ENCODE results near the gene PXK.

PXK gene

DNA sequence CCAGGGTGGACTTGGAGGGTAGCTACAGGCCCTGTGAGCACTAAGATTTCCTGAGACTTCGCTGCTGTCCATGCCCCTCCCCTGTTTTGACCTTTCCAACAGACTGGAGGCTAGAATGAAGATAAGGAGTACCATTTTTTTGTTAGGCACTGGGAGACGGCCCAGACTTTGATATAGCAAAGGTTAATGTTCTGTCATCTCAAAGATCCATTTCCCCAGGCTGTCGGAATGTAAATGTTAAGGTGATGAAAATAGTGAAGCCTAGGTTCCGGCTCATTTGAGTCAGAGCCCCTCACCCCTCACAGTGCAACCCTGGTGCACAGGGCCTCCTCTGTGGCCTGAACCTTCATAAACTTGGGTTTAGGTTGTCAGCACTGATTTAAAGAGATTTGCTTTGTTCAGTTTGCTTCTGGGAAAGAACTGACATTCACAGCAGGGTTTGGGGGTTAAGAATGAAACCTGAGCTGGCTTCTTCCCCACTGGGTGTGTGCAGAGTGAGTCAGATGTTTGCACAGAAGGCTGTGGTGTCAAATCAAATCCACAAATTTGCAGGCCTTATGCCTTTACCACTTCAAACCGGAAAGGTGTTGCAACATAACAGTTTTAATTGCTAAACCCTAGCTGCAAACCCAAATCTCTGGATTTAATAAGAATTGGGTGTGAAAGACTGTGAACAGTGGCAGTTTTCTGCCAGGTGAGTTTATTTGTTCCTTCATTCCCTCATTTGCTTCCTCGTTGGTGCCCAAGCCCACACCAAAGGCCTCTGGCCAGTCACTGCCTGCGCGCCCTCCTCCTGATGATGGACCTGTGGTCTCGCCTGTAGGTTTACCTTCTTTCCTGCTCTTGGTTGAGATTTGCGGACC, 138.6 kb downstream of the PXK start:
- no peak overlapping the region for H2AFZ ChIP-seq (ENCODE audit: low read depth, low read length)
- no peak overlapping the region for H2AK5ac ChIP-seq (ENCODE audit: low read length, severe bottlenecking)
- H3K23ac ChIP-seq (ENCODE audit: low read length in 2 of 2), result no peak overlapping the region
- no peak overlapping the region for H3K14ac ChIP-seq (ENCODE audit: low read length in 2 of 2)
- H3K79me1 ChIP-seq (replicated peaks; ENCODE audit: low read length, poor library complexity, severe bottlenecking), result no peaks in the 10 kb centered on the region
- no peaks in the 10 kb centered on the region for H3K36me3 ChIP-seq (ENCODE audit: control insufficient read depth in 1 of 2, insufficient read depth in 2 of 2, low read depth in 1 of 2, low read length in 2 of 2)
- peaks cover 17% of the 10 kb centered on the region for H3K4me1 ChIP-seq (ENCODE audit: control insufficient read depth, insufficient read depth, low read depth, low read length)
- H3K18ac ChIP-seq (ENCODE audit: low read depth in 1 of 2, low read length in 2 of 2), result no peak overlapping the region
- DNase-seq, result peak; percentile 75
- no peak overlapping the region for H3K4ac ChIP-seq (ENCODE audit: low read depth in 1 of 2, low read length in 2 of 2)
- H2BK5ac ChIP-seq (ENCODE audit: low read depth, low read length, poor library complexity, severe bottlenecking), result no peak overlapping the region
- peaks cover 0 to 10% of the 10 kb centered on the region in 2 experiments for H3K27me3 ChIP-seq (ENCODE audit: control insufficient read depth in 1 of 2, insufficient read depth in 1 of 2, low read length in 2 of 2)
- H3K4me2 ChIP-seq (ENCODE audit: low read length, poor library complexity, severe bottlenecking), result peak overlapping the region; percentile 19
- H3K4me3 ChIP-seq (ENCODE audit: insufficient read depth in 1 of 2, low read depth in 1 of 2, low read length in 2 of 2), result no peak overlapping the region
- H2BK12ac ChIP-seq (ENCODE audit: low read length in 2 of 2), result no peak overlapping the region
- peak overlapping the region; percentile 46 for H3K27ac ChIP-seq (ENCODE audit: low read length, poor library complexity, severe bottlenecking)
- 66% methylated on average over 9 of the region's 10 CpGs for WGBS
- H3K9me3 ChIP-seq (ENCODE audit: control insufficient read depth, low read length), result no peaks in the 10 kb centered on the region
- H3K9ac ChIP-seq (ENCODE audit: low read length), result no peak overlapping the region
- no peak overlapping the region for H4K8ac ChIP-seq (ENCODE audit: low read length)
- H2BK120ac ChIP-seq (ENCODE audit: low read depth, low read length), result no peak overlapping the region
- no peak overlapping the region for H2BK15ac ChIP-seq (ENCODE audit: low read depth, poor library complexity, severe bottlenecking)
- no peak overlapping the region for H4K91ac ChIP-seq (ENCODE audit: low read length)

DNA sequence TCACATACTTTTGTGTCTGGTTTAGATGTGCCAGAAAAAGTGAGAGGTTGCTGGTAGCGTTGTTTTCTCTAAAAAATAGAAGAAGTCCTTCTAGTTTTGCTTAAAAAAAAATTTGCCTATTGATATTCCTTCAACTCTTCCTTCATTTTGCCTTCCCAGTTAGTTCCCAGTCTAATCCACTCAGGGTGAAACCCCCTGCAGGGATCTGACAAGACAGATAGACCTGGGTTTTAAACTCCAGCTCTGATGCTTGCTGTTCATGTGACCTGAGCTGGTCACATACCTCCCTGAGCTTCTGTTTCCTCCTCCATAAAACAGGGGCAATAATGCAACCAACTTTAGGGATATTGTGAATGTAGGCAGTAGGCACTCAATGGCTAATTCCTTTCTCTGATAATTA, 140.6 kb downstream of the PXK start:
- Histone ChIP-seq H3K27ac (ENCODE audit: low read length, poor library complexity, severe bottlenecking) (no peak overlapping the region), H2BK5ac (ENCODE audit: low read depth, low read length, poor library complexity, severe bottlenecking) (no peak overlapping the region), H3K14ac (ENCODE audit: low read length in 2 of 2) (no peak overlapping the region), H3K27me3 (ENCODE audit: control insufficient read depth in 1 of 2, insufficient read depth in 1 of 2, low read length in 2 of 2) (peaks cover 0 to 10% of the 10 kb centered on the region in 2 experiments), H2AK5ac (ENCODE audit: low read length, severe bottlenecking) (peak overlapping the region; percentile 83), H3K18ac (ENCODE audit: low read depth in 1 of 2, low read length in 2 of 2) (no peak overlapping the region), H3K9me3 (ENCODE audit: control insufficient read depth, low read length) (no peaks in the 10 kb centered on the region), H2BK12ac (ENCODE audit: low read length in 2 of 2) (no peak overlapping the region), H3K4me3 (ENCODE audit: insufficient read depth in 1 of 2, low read depth in 1 of 2, low read length in 2 of 2) (no peak overlapping the region), H3K79me1 (replicated peaks; ENCODE audit: low read length, poor library complexity, severe bottlenecking) (no peaks in the 10 kb centered on the region), H2AFZ (ENCODE audit: low read depth, low read length) (no peak overlapping the region), H4K91ac (ENCODE audit: low read length) (no peak overlapping the region), H3K4me1 (ENCODE audit: control insufficient read depth, insufficient read depth, low read depth, low read length) (peaks cover 17% of the 10 kb centered on the region), H4K8ac (ENCODE audit: low read length) (no peak overlapping the region), H3K4ac (ENCODE audit: low read depth in 1 of 2, low read length in 2 of 2) (no peak overlapping the region), H3K36me3 (ENCODE audit: control insufficient read depth in 1 of 2, insufficient read depth in 2 of 2, low read depth in 1 of 2, low read length in 2 of 2) (no peaks in the 10 kb centered on the region), H2BK120ac (ENCODE audit: low read depth, low read length) (no peak overlapping the region), H3K4me2 (ENCODE audit: low read length, poor library complexity, severe bottlenecking) (peak overlapping the region; percentile 6), H3K23ac (ENCODE audit: low read length in 2 of 2) (no peak overlapping the region), H3K9ac (ENCODE audit: low read length) (no peak overlapping the region), H2BK15ac (ENCODE audit: low read depth, poor library complexity, severe bottlenecking) (no peak overlapping the region)
- no CpG with 5 or more reads among the region's 1 CpG for WGBS
- DNase-seq, result no peak

DNA sequence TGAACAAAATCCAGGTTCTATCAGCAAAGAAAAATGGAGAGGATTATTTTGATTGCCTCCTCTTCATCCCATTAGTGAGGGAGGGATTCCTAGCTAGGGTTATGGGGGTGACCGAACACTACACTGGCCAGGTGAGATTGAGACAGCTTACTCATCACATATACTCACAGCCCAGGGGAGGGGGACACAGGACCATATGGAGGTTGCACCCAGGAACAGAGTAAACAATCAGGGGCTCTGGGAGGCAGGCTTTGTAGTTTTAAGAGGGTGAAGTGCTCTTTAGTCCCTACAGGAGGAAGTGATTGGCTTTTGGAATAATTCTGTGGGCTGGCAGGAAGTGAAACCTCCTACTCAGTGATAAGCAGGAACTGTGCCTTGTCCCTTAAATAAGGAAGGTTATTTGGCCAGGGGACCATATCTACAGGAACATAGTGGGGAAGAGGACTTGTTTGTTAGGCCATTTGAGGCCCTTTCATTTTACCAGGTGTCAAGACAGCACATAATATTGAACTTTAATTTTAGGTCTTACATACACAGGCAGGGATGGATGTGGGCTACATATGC, 141.7 kb downstream of the PXK start:
- H3K36me3 ChIP-seq (ENCODE audit: control insufficient read depth in 1 of 2, insufficient read depth in 2 of 2, low read depth in 1 of 2, low read length in 2 of 2), result no peaks in the 10 kb centered on the region
- no peak overlapping the region for H2BK12ac ChIP-seq (ENCODE audit: low read length in 2 of 2)
- WGBS, result 60% methylated on average over 1 of the region's 1 CpG
- H3K27ac ChIP-seq (ENCODE audit: low read length, poor library complexity, severe bottlenecking), result no peak overlapping the region
- peaks cover 0 to 10% of the 10 kb centered on the region in 2 experiments for H3K27me3 ChIP-seq (ENCODE audit: control insufficient read depth in 1 of 2, insufficient read depth in 1 of 2, low read length in 2 of 2)
- H3K18ac ChIP-seq (ENCODE audit: low read depth in 1 of 2, low read length in 2 of 2), result no peak overlapping the region
- no peak overlapping the region for H3K23ac ChIP-seq (ENCODE audit: low read length in 2 of 2)
- H3K9ac ChIP-seq (ENCODE audit: low read length), result no peak overlapping the region
- H4K91ac ChIP-seq (ENCODE audit: low read length), result no peak overlapping the region
- H3K79me1 ChIP-seq (replicated peaks; ENCODE audit: low read length, poor library complexity, severe bottlenecking), result no peaks in the 10 kb centered on the region
- DNase-seq, result no peak
- no peak overlapping the region for H3K4ac ChIP-seq (ENCODE audit: low read depth in 1 of 2, low read length in 2 of 2)
- H3K4me2 ChIP-seq (ENCODE audit: low read length, poor library complexity, severe bottlenecking), result no peak overlapping the region
- no peak overlapping the region for H2AK5ac ChIP-seq (ENCODE audit: low read length, severe bottlenecking)
- peaks cover 6% of the 10 kb centered on the region for H3K9me3 ChIP-seq (ENCODE audit: control insufficient read depth, low read length)
- no peak overlapping the region for H2BK5ac ChIP-seq (ENCODE audit: low read depth, low read length, poor library complexity, severe bottlenecking)
- H4K8ac ChIP-seq (ENCODE audit: low read length), result no peak overlapping the region
- H2BK120ac ChIP-seq (ENCODE audit: low read depth, low read length), result no peak overlapping the region
- peaks cover 17% of the 10 kb centered on the region for H3K4me1 ChIP-seq (ENCODE audit: control insufficient read depth, insufficient read depth, low read depth, low read length)
- no peak overlapping the region for H3K14ac ChIP-seq (ENCODE audit: low read length in 2 of 2)
- no peak overlapping the region for H2BK15ac ChIP-seq (ENCODE audit: low read depth, poor library complexity, severe bottlenecking)
- no peak overlapping the region for H2AFZ ChIP-seq (ENCODE audit: low read depth, low read length)
- H3K4me3 ChIP-seq (ENCODE audit: insufficient read depth in 1 of 2, low read depth in 1 of 2, low read length in 2 of 2), result no peak overlapping the region

DNA sequence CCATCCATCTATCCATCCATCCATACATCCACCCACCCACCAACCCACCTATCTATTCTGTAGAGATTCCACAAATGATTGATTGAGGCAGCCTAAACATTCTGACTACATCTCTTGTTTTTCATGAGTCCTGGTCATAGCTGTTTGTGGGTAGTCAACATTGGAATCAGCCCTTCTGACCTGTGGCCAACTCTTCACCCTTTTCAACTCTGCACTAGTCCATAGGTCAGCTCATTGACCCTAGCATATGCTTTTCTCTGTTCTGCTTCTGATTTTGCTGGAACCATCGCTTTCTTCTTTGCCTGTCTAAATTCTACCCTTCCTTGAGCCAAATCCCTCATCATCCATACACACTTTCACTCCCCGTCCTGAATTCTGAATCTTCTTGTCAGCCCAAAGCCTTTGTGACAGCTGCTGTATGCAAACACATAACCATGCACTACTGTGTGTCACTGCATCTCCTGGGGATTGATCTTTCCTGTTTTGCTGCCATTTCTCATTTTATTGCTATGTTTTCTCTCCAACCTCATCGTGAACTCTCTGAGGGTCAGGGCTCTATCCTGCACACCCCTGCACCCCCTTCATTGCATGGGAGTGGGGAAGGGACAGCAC, 142.4 kb downstream of the PXK start:
- 61% methylated on average over 3 of the region's 3 CpGs for WGBS
- Histone ChIP-seq H3K4me1 (ENCODE audit: control insufficient read depth, insufficient read depth, low read depth, low read length) (peaks cover 16% of the 10 kb centered on the region), H3K79me1 (replicated peaks; ENCODE audit: low read length, poor library complexity, severe bottlenecking) (no peaks in the 10 kb centered on the region)

More for the DNA sequence above, 142.4 kb downstream of the PXK start:
- H3K23ac ChIP-seq (ENCODE audit: low read length in 2 of 2), result no peak overlapping the region
- H3K27me3 ChIP-seq (ENCODE audit: control insufficient read depth in 1 of 2, insufficient read depth in 1 of 2, low read length in 2 of 2), result peaks cover 0 to 10% of the 10 kb centered on the region in 2 experiments
- H3K4me3 ChIP-seq (ENCODE audit: insufficient read depth in 1 of 2, low read depth in 1 of 2, low read length in 2 of 2), result no peak overlapping the region
- no peaks in the 10 kb centered on the region for H3K36me3 ChIP-seq (ENCODE audit: control insufficient read depth in 1 of 2, insufficient read depth in 2 of 2, low read depth in 1 of 2, low read length in 2 of 2)
- no peak overlapping the region for H2BK15ac ChIP-seq (ENCODE audit: low read depth, poor library complexity, severe bottlenecking)
- H2AK5ac ChIP-seq (ENCODE audit: low read length, severe bottlenecking), result no peak overlapping the region
- H2BK5ac ChIP-seq (ENCODE audit: low read depth, low read length, poor library complexity, severe bottlenecking), result no peak overlapping the region
- H3K27ac ChIP-seq (ENCODE audit: low read length, poor library complexity, severe bottlenecking), result no peak overlapping the region
- H3K18ac ChIP-seq (ENCODE audit: low read depth in 1 of 2, low read length in 2 of 2), result no peak overlapping the region
- H3K4ac ChIP-seq (ENCODE audit: low read depth in 1 of 2, low read length in 2 of 2), result no peak overlapping the region
- no peak overlapping the region for H2AFZ ChIP-seq (ENCODE audit: low read depth, low read length)
- no peak overlapping the region for H3K9ac ChIP-seq (ENCODE audit: low read length)
- no peak overlapping the region for H2BK120ac ChIP-seq (ENCODE audit: low read depth, low read length)
- DNase-seq, result no peak
- H4K8ac ChIP-seq (ENCODE audit: low read length), result no peak overlapping the region
- no peak overlapping the region for H2BK12ac ChIP-seq (ENCODE audit: low read length in 2 of 2)
- peaks cover 6% of the 10 kb centered on the region for H3K9me3 ChIP-seq (ENCODE audit: control insufficient read depth, low read length)
- H3K4me2 ChIP-seq (ENCODE audit: low read length, poor library complexity, severe bottlenecking), result no peak overlapping the region
- H4K91ac ChIP-seq (ENCODE audit: low read length), result no peak overlapping the region
- H3K14ac ChIP-seq (ENCODE audit: low read length in 2 of 2), result no peak overlapping the region

Measured in mesenchymal stem cell (in vitro differentiated cells and primary cell).